Caco-2 (cell line): ENCODE measurements around the gene DLEU7. TPM values are rescaled to one million over a fixed set of nuclear protein-coding genes. Genes with fewer than 3 reads are reported as not detected.

ENCODE experiments used
- BruUV-seq: library from RNA; stranded (reverse); fragments of 400-500 nt; replicated peaks from 2 replicates; lab custom pipeline; 2021; lab: Mats Ljungman, UMichigan
- CTCF ChIA-PET: fragments of 300-600 bp; sonication (Branson Sonifier 250); formaldehyde crosslinking; loops from one replicate; lab custom pipeline; 2022; ENCODE audit warnings: antibody characterized with exemption; lab: Charles Lee
- POLR2A ChIA-PET: fragments of 300-600 bp; sonication (Branson Sonifier 250); formaldehyde crosslinking; loops from one replicate; lab custom pipeline; 2022; ENCODE audit warnings: antibody characterized with exemption; lab: Charles Lee
- DNase-seq, 2 experiments: peaks; one replicate each; pipeline versions ENCODE4 v3.0.0 to v3.0.0-alpha.2; 2020 to 2022
- H3K27me3 ChIP-seq: replicated peaks from 2 replicates; pipeline ENCODE4 v1.6.0; 2011; ENCODE audit warnings: low read length; ENCODE audit not compliant: control insufficient read depth, insufficient read depth
- H3K36me3 ChIP-seq: 2 replicates; pipeline ENCODE4 v1.5.1; 2011; ENCODE audit warnings: low read length; ENCODE audit not compliant: control insufficient read depth, insufficient read depth
- H3K4me1 ChIP-seq: fragments of 250-450 bp; sonication (Bioruptor Pico); 2 replicates; pipeline ENCODE4 v1.5.1; 2020; ENCODE audit warnings: mild to moderate bottlenecking
- H3K4me3 ChIP-seq: 2 replicates; pipeline ENCODE4 v1.5.1; 2011; ENCODE audit warnings: low read depth, mild to moderate bottlenecking, control low read depth, low read length
- H3K9me3 ChIP-seq: fragments of 250-450 bp; sonication (Bioruptor Pico); 2 replicates; pipeline ENCODE4 v1.5.1; 2020; ENCODE audit warnings: mild to moderate bottlenecking, moderate library complexity
- H3K27ac Mint-ChIP-seq: one replicate; pipeline ENCODE4 v1.8.0; 2022; ENCODE audit warnings: mixed read lengths; ENCODE audit not compliant: unreplicated experiment
- H3K27me3 Mint-ChIP-seq: one replicate; pipeline ENCODE4 v1.8.0; 2022; ENCODE audit warnings: mixed read lengths; ENCODE audit not compliant: insufficient read depth, unreplicated experiment
- H3K36me3 Mint-ChIP-seq: one replicate; pipeline ENCODE4 v1.8.0; 2022; ENCODE audit warnings: mild to moderate bottlenecking, mixed read lengths; ENCODE audit not compliant: insufficient read depth, unreplicated experiment
- H3K4me1 Mint-ChIP-seq: one replicate; pipeline ENCODE4 v1.8.0; 2022; ENCODE audit warnings: low read depth, mixed read lengths; ENCODE audit not compliant: unreplicated experiment
- H3K4me3 Mint-ChIP-seq: one replicate; pipeline ENCODE4 v1.8.0; 2022; ENCODE audit warnings: mild to moderate bottlenecking, moderate library complexity, mixed read lengths; ENCODE audit not compliant: unreplicated experiment
- H3K9me3 Mint-ChIP-seq: one replicate; pipeline ENCODE4 v1.8.0; 2022; ENCODE audit warnings: mixed read lengths; ENCODE audit not compliant: unreplicated experiment
- CTCF ChIP-seq, 2 experiments: fragments of 200-600 bp in 1 of 2; IDR thresholded peaks; 1 replicate in 1 of 2; 2 replicates in 1 of 2; pipeline versions ENCODE4 v1.5.1 to v1.8.0; 2011 to 2022; ENCODE audit warnings: antibody characterized with exemption in 1 of 2, control low read depth in 1 of 2, inconsistent platforms in 1 of 2, low read depth in 1 of 2, low read length in 1 of 2, mild to moderate bottlenecking in 1 of 2, moderate library complexity in 1 of 2; ENCODE audit not compliant: insufficient read depth in 1 of 2, severe bottlenecking in 1 of 2, unreplicated experiment in 1 of 2
- intact Hi-C: fragments of 100-400 bp; cut with micrococcal nuclease; formaldehyde crosslinking; loops from one replicate; pipeline ENCODE4 v1.10.0; 2022; ENCODE audit not compliant: unreplicated experiment
- total RNA-seq: library from RNA; stranded (reverse); gene quantifications from 2 replicates; pipeline ENCODE4 v1.2.3, GENCODE V29; 2022

DLEU7 gene
- total RNA-seq, 1 experiment from 2014 or later = not detected

DNA sequence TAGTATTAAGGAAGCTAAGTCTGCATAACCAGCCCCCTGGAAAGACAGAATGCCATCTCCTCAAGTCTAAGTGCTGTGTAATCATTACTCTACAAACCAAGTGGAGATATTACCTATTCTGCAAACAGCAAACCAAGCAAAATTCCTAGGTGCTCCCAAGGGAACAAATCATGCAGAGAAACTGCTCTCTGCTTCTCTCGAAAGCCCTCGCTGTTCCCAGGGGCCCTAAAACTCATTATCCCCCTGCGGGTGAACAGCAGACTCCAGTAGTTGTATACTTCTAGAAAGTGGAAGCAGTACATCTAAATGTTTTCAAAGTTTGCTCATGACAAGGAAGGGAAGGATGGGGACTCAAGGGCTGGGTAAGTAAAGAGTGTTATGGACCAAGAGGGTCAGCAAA, 3.2 kb downstream of the DLEU7 start:
- BruUV-seq = no TSS peak
- Mint-ChIP-seq H3K27me3 (peaks cover 10% of the 10 kb centered on the region), H3K36me3 (no peaks in the 10 kb centered on the region), H3K4me1 (no peaks in the 10 kb centered on the region), H3K27ac (no peak overlapping the region), H3K4me3 (no peak overlapping the region), H3K9me3 (no peaks in the 10 kb centered on the region)
- Histone ChIP-seq H3K27me3 (no peaks in the 10 kb centered on the region), H3K9me3 (no peaks in the 10 kb centered on the region), H3K4me3 (no peak overlapping the region), H3K4me1 (no peaks in the 10 kb centered on the region), H3K36me3 (no peaks in the 10 kb centered on the region)
- CTCF ChIA-PET = no interaction called here
- no peak for DNase-seq
- intact Hi-C loops = no loop called here
- no peak for TF ChIP-seq CTCF (IDR thresholded peaks at IDR 0.05; ENCODE audit: insufficient read depth in 1 of 2, low read depth in 1 of 2, low read length in 1 of 2, severe bottlenecking in 1 of 2, unreplicated experiment in 1 of 2)
- POLR2A ChIA-PET = no interaction called here

- H3K27me3 Mint-ChIP-seq = peaks cover 10% of the 10 kb centered on the region
- H3K4me1 Mint-ChIP-seq = no peaks in the 10 kb centered on the region
These were observed 3.7 kb downstream of the DLEU7 start for GRCh38 chr13:50839828-50840227.

DNA sequence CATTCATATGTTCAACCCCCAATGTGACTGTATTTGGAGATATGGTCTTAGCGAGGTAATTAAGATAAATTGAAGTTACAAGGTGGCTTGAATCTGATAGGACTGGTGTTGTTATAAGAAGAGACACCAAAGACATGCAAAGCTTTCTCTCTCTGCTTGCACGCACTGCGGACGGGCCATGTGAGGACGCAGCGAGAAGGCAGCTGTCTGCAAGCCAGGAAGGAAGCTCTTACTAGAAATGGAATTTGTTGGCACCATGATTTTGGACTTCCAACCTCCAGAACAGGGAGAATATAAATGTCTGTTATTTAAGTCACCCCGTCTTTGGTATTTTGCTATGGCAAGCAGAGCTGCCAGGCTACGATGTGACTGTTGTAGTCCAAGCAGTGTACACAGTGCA, 4.8 kb downstream of the DLEU7 start:
- Histone ChIP-seq H3K4me1 (no peaks in the 10 kb centered on the region), H3K27me3 (no peaks in the 10 kb centered on the region), H3K4me3 (no peak overlapping the region), H3K9me3 (no peaks in the 10 kb centered on the region), H3K36me3 (no peaks in the 10 kb centered on the region)
- ChIA-PET POLR2A (no interaction called here), CTCF (no interaction called here)
- Mint-ChIP-seq H3K4me3 (no peak overlapping the region), H3K4me1 (no peaks in the 10 kb centered on the region), H3K27me3 (peaks cover 10% of the 10 kb centered on the region), H3K27ac (no peak overlapping the region), H3K36me3 (no peaks in the 10 kb centered on the region), H3K9me3 (no peaks in the 10 kb centered on the region)
- no peak for TF ChIP-seq CTCF (IDR thresholded peaks at IDR 0.05; ENCODE audit: insufficient read depth in 1 of 2, low read depth in 1 of 2, low read length in 1 of 2, severe bottlenecking in 1 of 2, unreplicated experiment in 1 of 2)
- intact Hi-C loops = no loop called here
- DNase-seq = no peak
- BruUV-seq = no TSS peak

More at GRCh38 chr13:50839828-50840227, 3.7 kb downstream of the DLEU7 start:
- Mint-ChIP-seq H3K4me3 (no peak overlapping the region), H3K27ac (no peak overlapping the region), H3K9me3 (no peaks in the 10 kb centered on the region), H3K36me3 (no peaks in the 10 kb centered on the region)
- Histone ChIP-seq H3K27me3 (no peaks in the 10 kb centered on the region), H3K9me3 (no peaks in the 10 kb centered on the region), H3K4me1 (no peaks in the 10 kb centered on the region), H3K4me3 (no peak overlapping the region), H3K36me3 (no peaks in the 10 kb centered on the region)
- intact Hi-C loops = no loop called here
- no peak for DNase-seq
- ChIA-PET POLR2A (no interaction called here), CTCF (no interaction called here)
- TF ChIP-seq CTCF (IDR thresholded peaks at IDR 0.05; ENCODE audit: insufficient read depth in 1 of 2, low read depth in 1 of 2, low read length in 1 of 2, severe bottlenecking in 1 of 2, unreplicated experiment in 1 of 2) = no peak
- BruUV-seq = no TSS peak
